Natural killer cell (primary cell): Measurements from ENCODE around the gene ZNF580. TPM values are rescaled to one million over a fixed set of nuclear protein-coding genes. Genes with fewer than 3 reads are reported as not detected.
A peak's percentile ranks its signal among the peaks of the same experiment; 100 is the strongest.

ENCODE experiments used
- ATAC-seq, 3 donors: fragments of 150-1000 bp in 2 of 3; fragments of 200-7000 bp in 1 of 3; cut with Tn5 transposase; 1 replicate in 1 of 3; 2 replicates in 2 of 3; pipeline ENCODE4 v1.10.0; 2021; ENCODE audit warnings: mild to moderate bottlenecking in 2 of 3, moderate library complexity in 2 of 3
- DNase-seq, 2 donors: peaks; one replicate each; pipeline versions ENCODE4 v3.0.0 to v3.0.0-alpha.2; 2013 to 2021; ENCODE audit warnings: mixed read lengths in 1 of 2
- H3K27ac ChIP-seq: one replicate; pipeline ENCODE4 v1.5.1; 2013; ENCODE audit warnings: mild to moderate bottlenecking, low read length
- H3K27me3 ChIP-seq: one replicate; pipeline ENCODE4 v1.6.1; 2013; ENCODE audit warnings: low read length; ENCODE audit not compliant: control insufficient read depth, insufficient read depth
- H3K36me3 ChIP-seq: one replicate; pipeline ENCODE4 v1.6.1; 2013; ENCODE audit warnings: low read length; ENCODE audit not compliant: control insufficient read depth, insufficient read depth
- H3K4me1 ChIP-seq: one replicate; pipeline ENCODE4 v1.6.1; 2013; ENCODE audit warnings: low read length; ENCODE audit not compliant: control insufficient read depth, insufficient read depth
- H3K4me3 ChIP-seq: one replicate; pipeline ENCODE4 v1.5.1; 2013; ENCODE audit warnings: low read length
- H3K9me3 ChIP-seq: one replicate; pipeline ENCODE4 v1.6.1; 2013; ENCODE audit warnings: low read length; ENCODE audit not compliant: control insufficient read depth, insufficient read depth
- H3K27ac Mint-ChIP-seq, 2 donors: one replicate each; pipeline ENCODE4 v1.8.0; 2022; ENCODE audit warnings: mild to moderate bottlenecking in 2 of 2, mixed read lengths in 2 of 2, moderate library complexity in 1 of 2
- H3K27me3 Mint-ChIP-seq, 2 donors: one replicate each; pipeline ENCODE4 v1.8.0; 2022; ENCODE audit warnings: low read depth in 2 of 2, mixed read lengths in 2 of 2
- H3K36me3 Mint-ChIP-seq: one replicate; pipeline ENCODE4 v1.8.0; 2022; ENCODE audit warnings: mixed read lengths
- H3K4me1 Mint-ChIP-seq, 2 donors: one replicate each; pipeline ENCODE4 v1.8.0; 2022; ENCODE audit warnings: mixed read lengths in 2 of 2
- H3K4me3 Mint-ChIP-seq: one replicate; pipeline ENCODE4 v1.8.0; 2022; ENCODE audit warnings: mild to moderate bottlenecking, moderate library complexity, mixed read lengths
- H3K9me3 Mint-ChIP-seq, 2 donors: one replicate each; pipeline ENCODE4 v1.8.0; 2022; ENCODE audit warnings: mixed read lengths in 2 of 2
- CTCF ChIP-seq: fragments of 200-600 bp; IDR thresholded peaks from one replicate; pipeline ENCODE4 v1.8.0; 2022; ENCODE audit warnings: antibody characterized with exemption
- WGBS: methylation state at CpG from one replicate; pipeline ENCODE4 v1.1.7; 2013; ENCODE audit warnings: missing lambda C conversion rate; ENCODE audit not compliant: insufficient coverage; 5-methylcytosine and 5-hydroxymethylcytosine counted together
- intact Hi-C: fragments of 100-400 bp; cut with micrococcal nuclease; formaldehyde crosslinking; loops from one replicate; pipeline ENCODE4 v1.14.2; 2022
- total RNA-seq, 4 donors: library from RNA; stranded (reverse); fragments of 120-200 nt in 1 of 4; gene quantifications; one replicate each; pipeline versions ENCODE4 v1.2.3 to v1.2.4, GENCODE V29; 2013 to 2022

Gene ZNF580
- total RNA-seq, 3 donors from 2014 or later (not counting 1 experiment from before 2014, with no cell fraction given) = 38.0 to 46.0 (median 40.0) TPM

DNA sequence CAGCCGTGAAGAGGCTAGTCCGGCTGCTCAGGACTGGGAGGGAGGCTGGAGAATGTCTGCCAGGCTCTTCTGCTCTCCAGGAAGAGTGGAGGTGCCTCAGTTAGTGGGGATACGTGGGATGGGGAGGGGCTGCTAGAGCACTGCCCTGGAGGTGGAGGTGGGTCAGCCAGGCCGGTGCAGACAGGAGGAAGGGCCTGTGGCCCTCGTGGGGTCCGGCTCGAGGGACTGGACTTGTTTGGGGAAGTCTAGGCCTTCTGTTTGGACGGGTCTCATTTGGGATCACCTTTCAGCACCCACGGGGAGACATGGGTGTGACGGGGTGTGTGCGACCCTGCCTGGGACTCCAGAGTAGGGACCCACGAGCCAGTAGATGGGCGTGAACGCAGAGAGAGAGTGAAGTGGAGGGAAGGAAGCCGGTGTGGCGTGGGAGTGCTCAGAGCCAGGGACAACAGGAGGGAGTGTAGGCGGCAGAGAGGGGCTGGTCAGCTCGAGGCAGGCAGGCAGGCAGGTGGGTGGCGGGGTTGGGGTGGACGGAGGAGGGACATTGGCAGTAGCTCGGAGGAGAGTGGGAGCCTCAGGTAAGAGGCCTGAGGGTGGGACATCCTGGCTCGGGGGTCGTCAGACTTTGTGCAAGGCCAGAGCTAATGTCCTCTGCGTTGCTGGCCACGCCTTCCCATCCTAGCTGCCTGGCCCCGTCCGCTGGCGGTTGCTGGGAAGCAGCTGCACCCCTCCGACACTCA lies 45.7 kb downstream of the ZNF580 start:
- Histone ChIP-seq H3K9me3 (no peaks in the 10 kb centered on the region), H3K4me1 (peaks cover 7% of the 10 kb centered on the region), H3K27ac (no peak overlapping the region), H3K4me3 (no peak overlapping the region), H3K36me3 (peaks cover 55% of the 10 kb centered on the region), H3K27me3 (no peaks in the 10 kb centered on the region)
- no peak overlapping the region for H3K4me3 Mint-ChIP-seq
- intact Hi-C loops = no loop called here
- no peaks in the 10 kb centered on the region for H3K9me3 Mint-ChIP-seq
- DNase-seq (no peak), ATAC-seq (no peak)
- no peaks in the 10 kb centered on the region for H3K27me3 Mint-ChIP-seq
- H3K27ac Mint-ChIP-seq = peak overlapping the region in 1 of 2 donors; percentile 57
- WGBS = 96% methylated on average over 29 of the region's 29 CpGs
- H3K4me1 Mint-ChIP-seq = peaks cover 5 to 17% of the 10 kb centered on the region in 2 donors
- H3K36me3 Mint-ChIP-seq = no peaks in the 10 kb centered on the region
- no peak for TF ChIP-seq CTCF

DNA sequence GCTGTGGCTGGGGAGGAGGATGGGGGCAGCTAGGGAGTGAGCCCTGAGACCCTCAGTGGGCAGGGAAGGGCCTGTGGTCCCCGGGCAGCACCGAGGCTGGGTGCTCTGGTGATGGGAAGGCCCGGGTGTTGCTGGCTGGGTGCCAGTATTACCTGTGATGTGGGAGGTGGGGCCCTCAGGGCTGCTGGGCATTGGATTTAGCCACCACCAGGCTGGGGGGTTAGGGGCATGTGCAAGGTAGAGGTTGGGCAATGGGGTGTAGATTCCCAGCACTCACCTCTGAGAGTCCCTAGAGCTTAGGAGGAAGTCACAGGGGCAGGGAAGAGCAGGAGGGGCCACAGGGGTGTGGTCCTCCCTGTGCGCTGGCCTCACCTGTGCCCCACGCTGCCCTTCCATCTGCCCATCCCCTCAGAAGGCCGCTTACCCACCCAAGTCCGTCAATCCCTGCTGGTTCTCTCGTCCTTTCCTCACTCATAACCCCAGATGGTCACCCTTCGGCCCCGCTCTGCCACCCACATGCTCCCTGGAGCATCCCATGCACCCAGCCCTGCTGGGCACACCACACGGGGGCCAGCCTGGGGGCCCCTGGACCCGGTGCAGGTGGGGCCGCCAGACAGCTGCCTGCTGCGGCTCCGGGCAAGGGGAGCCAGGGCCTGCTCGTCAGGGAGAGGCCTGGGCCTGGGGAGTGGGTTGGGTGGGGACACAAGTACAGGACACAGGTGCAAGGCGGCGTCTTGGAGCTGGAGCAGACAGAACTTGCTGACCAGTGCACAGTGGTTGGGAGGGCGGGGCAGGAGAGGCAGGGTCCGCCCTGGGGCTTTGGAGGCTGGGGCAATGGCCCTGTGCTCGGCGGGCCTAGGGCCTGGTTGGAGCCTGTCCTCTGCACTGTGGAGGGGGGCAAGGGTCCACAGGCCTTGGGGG lies 46.7 kb downstream of the ZNF580 start:
- Mint-ChIP-seq H3K27me3 (no peaks in the 10 kb centered on the region), H3K36me3 (no peaks in the 10 kb centered on the region), H3K4me3 (no peak overlapping the region), H3K27ac (peak overlapping the region in 1 of 2 donors; percentile 29), H3K4me1 (peaks cover 5 to 17% of the 10 kb centered on the region in 2 donors), H3K9me3 (no peaks in the 10 kb centered on the region)
- H3K9me3 ChIP-seq = no peaks in the 10 kb centered on the region
- peaks cover 55% of the 10 kb centered on the region for H3K36me3 ChIP-seq
- intact Hi-C loops = no loop called here
- no peak overlapping the region for H3K27ac ChIP-seq
- 96% methylated on average over 22 of the region's 22 CpGs for WGBS
- no peak for TF ChIP-seq CTCF
- ATAC-seq (no peak), DNase-seq (no peak)
- H3K4me3 ChIP-seq = no peak overlapping the region
- H3K27me3 ChIP-seq = no peaks in the 10 kb centered on the region
- peaks cover 7% of the 10 kb centered on the region for H3K4me1 ChIP-seq

DNA sequence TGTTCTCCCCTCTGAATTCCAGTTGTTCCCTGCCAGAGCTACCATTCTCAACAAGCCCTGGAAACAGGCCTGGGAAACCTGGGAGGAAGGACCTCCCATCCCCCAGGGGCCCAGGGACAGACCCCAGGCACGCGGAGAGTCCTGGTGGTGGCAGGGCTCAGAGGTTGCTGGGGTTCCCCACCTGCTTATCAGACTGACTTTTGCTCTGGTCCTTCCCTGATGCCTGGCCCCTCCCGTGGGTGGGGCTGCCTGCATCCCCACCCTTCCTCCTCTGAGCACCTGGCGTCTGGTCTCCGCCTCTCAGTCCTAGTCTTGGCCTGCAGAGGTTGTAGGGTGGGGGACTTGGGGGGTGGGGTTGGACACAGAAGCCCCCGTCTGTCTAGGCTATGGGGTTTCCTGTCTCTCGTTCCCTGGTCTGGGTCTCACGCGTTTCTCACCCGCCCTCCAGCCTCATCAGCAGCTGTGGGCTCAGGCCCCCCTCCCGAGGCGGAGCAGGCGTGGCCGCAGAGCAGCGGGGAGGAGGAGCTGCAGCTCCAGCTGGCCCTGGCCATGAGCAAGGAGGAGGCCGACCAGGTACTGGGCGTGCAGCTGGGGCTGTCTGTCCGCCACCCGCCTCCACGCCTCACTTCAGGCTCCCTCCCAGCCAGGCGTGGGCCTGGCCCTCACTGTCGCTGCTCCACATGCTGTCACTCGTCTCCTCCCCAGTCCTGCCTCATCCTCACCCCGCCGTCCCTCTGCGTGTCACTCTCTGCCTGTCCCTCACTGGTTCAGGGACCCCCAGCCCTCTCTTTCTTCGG lies 47.8 kb downstream of the ZNF580 start:
- no peak for TF ChIP-seq CTCF
- Histone ChIP-seq H3K4me3 (no peak overlapping the region), H3K27ac (no peak overlapping the region), H3K9me3 (no peaks in the 10 kb centered on the region), H3K36me3 (peaks cover 61% of the 10 kb centered on the region), H3K27me3 (no peaks in the 10 kb centered on the region), H3K4me1 (peaks cover 7% of the 10 kb centered on the region)
- Mint-ChIP-seq H3K9me3 (no peaks in the 10 kb centered on the region), H3K4me1 (peaks cover 3 to 17% of the 10 kb centered on the region in 2 donors), H3K27me3 (no peaks in the 10 kb centered on the region), H3K4me3 (no peak overlapping the region), H3K27ac (no peak overlapping the region), H3K36me3 (no peaks in the 10 kb centered on the region)
- no peak for ATAC-seq
- WGBS = 78% methylated on average over 25 of the region's 27 CpGs
- intact Hi-C loops = no loop called here
- DNase-seq = no peak
